NCI-H526 (cell line): Measurements from ENCODE around the gene CHST8.

Source experiments
- DNase-seq, 2 experiments: peaks; one replicate each; lab custom pipeline; 2025; lab: John Stamatoyannopoulos, UW

The CHST8 gene

DNA sequence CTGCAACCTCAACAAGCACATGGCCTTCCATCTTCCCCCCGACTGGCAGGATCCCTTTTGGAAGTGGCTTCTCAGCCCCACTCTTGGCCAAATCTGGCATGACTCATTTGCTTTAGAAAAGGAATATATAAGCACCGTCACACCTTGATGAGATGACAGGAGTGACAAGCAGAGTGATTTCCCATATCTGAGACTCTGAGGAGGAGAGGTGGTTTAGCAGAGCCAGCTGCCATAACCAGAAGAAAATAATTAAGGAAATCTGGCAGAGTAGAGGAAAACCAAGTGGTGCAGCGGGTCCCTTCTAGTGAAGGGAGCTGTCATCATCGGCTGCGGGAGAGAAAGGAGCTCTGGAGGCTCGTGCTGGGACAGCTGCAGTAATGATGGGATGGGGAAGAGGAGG, 147.5 kb downstream of the CHST8 start:
- no peak for DNase-seq

DNA sequence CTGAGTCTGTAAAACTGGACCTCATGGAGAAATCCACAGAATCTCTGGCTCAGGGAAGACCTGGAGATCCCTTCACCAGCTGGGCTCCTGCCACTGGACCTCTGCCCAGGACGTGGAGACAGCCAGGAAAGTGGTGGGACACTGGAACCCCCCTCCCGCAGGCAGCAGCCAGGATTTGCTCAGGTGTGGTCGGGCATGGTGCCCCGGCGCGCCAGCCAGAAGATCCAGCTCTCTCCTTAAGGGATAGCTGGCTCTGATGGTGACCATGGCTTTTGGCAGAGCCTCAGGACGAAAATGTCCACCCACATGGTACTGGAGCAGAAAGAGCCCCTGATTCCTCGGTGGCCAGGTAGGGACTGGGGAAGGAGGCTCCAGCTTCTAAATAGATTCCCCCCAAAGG, 148.4 kb downstream of the CHST8 start:
- DNase-seq: no peak

DNA sequence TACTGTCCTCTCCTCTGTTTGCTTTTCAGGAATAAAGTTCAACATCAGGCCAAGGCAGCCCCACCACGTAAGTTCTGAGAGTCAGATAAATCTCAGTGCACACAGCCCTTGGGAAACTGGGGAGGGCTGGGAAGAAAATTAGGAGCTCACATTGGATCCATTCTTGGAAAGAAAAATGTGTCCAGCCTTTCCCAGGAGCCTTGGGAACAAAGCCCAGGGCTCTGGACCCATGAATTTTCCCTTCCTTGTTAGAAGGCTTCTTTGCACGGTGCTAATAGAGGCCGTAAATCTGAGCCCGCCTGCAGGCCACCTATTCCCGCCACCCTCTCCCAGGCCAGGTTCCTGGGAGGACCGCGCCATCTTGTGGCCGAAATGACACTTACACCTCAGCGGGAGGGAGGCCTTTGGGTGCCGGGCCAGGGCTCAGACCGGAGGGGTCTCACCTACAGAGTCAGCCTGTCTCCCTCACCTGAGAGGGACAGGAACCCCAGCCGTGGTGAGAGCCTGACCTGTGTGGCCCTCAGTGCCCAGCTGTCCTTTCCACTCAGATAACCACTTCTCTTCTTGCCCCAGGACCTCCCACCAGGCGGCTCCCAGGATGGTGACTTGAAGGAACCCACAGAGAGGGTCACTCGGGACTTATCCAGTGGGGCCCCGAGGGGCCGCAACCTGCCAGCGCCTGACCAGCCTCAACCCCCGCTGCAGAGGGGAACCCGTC, 149.8 kb downstream of the CHST8 start:
- DNase-seq: peak; percentile 58 to 95

DNA sequence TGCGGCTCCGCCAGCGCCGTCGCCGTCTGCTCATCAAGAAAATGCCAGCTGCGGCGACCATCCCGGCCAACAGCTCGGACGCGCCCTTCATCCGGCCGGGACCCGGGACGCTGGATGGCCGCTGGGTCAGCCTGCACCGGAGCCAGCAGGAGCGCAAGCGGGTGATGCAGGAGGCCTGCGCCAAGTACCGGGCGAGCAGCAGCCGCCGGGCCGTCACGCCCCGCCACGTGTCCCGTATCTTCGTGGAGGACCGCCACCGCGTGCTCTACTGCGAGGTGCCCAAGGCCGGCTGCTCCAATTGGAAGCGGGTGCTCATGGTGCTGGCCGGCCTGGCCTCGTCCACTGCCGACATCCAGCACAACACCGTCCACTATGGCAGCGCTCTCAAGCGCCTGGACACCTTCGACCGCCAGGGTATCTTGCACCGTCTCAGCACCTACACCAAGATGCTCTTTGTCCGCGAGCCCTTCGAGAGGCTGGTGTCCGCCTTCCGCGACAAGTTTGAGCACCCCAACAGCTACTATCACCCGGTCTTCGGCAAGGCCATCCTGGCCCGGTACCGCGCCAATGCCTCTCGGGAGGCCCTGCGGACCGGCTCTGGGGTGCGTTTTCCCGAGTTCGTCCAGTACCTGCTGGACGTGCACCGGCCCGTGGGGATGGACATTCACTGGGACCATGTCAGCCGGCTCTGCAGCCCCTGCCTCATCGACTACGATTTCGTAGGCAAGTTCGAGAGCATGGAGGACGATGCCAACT, 150.5 kb downstream of the CHST8 start:
- no peak for DNase-seq

DNA sequence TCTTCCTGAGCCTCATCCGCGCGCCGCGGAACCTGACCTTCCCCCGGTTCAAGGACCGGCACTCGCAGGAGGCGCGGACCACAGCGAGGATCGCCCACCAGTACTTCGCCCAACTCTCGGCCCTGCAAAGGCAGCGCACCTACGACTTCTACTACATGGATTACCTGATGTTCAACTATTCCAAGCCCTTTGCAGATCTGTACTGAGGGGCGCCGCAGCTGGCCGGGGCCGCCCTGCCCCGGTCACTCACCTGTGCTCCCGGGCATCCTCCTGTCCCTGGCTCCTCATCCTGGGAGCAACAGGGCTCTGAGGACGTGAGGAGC, 151.1 kb downstream of the CHST8 start:
- DNase-seq: no peak

DNA sequence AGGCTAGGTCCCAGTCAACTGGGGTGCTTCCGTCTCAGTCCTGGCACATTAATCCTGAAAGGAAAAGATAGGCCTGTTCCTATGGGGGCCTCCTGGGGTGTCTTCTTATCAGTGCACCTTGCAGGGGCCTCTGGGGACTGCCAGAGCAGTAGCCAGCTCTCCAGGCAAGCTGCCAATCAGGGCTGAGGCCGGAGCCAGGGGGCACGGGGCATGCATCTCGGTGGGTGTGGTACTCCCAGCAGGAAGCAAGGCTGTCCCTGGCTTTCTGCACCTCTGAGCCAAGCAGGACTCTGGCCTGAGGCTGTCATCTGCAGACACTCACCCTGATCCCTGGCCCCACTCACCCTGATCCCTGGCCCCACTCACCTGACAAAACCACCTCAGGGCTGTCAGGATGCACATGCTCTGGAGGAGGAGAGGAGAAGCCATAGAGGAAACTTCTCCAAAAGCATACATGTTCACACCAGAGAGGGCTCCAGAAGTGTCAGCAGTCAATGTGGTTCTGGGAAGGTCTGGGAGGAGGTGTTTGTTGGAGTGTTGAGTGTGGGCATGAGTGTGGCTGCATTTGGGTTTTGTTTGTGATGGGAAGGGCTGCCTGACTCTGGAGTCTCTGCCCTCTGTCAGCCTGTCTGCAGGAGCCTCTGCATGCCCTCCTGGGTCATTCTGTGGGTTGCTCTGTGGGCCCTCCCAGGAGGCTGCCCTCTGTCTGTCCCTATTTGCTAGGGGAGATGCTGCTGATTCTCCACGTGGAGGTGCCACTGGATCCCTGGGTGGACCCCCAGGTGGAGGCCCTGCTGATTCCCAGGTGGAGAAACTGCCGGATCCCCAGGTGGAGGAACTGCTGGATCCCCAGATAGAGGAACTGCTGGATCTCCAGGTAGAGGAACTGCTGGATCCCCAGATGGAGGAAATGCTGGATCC, 152.2 kb downstream of the CHST8 start:
- DNase-seq: no peak

DNA sequence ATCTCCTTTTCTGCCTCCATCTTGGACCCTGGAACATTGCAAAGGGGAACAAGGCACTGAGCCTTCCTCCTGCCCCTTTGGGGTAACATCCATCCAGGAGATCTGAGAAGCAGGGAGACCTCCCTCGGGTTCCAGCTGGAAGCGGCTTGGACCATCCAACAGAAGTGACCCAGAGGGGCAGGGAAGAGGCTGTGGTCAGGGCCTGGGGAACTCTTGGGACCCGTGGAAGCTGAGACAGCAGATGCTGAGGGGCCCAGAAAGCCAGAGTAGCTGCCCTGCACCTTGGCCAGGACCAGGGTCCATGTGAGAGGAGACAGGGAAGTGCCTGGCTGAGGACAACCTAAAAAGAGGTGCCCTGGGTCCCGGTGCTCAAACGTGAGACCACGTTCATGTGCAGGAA, 153.0 kb downstream of the CHST8 start:
- DNase-seq: no peak

DNA sequence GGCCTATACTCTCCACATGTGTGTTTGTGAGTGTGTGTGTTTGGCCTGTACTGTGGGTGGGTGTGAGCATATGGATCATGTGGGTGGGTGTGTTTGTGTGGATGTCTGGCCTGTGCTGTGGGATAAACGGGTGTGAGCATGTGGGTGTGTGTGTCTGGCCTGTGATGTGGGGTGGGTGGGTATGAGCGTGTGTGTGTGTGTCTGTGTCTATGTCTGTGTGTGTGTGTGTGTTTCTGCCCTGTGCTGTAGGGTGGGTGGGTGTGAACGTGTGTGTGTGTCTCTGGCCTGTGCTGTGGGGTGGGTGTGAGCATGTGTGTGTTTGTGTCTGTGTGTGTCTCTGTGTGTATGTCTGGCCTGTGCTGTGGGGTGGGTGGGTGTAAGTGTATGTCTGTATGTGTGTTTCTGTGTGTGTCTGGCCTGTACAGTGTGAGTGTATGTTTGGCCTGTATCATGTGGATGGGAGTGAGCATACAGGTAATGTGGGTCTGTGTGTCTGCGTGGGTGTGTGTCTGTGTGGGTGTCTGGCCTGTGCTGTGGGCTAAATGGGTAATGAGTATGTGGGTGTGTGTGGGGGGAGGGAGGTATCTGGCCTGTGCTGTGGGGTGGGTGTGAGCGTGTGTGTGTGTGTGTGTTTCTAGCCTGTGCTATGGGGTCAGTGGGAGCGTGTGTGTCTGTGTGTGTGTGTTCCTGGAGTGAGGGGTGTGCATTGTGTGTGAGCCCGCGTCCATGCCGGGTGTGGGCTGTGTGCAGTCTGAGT, 154.2 kb downstream of the CHST8 start:
- no peak for DNase-seq

DNA sequence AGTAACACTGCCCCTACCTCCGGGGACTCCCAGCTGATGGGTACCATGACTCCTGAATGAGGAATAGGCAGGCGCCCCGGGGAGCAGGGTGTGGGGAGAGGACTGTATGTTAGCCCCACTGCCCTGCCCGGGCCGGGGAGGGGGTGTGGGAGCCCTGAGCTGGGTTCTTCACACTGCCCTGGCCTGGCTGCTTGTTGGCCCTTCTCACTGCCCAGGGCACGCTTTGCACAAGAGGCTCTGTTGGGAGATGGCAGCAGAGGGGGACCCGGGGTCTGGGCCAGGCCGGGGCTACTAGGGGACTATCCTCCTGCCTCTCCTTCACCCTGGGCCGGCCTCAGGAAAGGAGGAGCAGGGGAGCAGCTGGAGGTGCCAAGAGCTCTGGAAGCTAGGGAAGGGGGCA, 155.6 kb downstream of the CHST8 start:
- no peak for DNase-seq

DNA sequence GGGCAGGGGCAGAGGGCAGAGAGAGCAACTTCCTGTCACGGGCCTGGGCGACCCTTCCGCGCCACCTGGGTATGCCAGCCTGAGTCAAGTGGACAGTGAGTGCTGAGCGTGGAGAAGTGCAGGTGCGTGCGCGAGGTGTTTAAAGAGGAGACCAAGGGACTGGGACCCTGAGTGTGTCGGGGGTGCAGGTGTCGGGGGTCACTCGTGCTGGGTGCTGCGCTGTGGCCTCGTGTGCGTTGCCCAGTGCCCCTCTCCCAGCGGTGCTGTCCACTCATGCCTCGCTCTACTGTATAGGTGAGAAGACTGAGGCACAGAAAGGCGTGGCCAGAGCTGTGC, 156.0 kb downstream of the CHST8 start:
- peak; percentile 45 to 62 for DNase-seq

DNA sequence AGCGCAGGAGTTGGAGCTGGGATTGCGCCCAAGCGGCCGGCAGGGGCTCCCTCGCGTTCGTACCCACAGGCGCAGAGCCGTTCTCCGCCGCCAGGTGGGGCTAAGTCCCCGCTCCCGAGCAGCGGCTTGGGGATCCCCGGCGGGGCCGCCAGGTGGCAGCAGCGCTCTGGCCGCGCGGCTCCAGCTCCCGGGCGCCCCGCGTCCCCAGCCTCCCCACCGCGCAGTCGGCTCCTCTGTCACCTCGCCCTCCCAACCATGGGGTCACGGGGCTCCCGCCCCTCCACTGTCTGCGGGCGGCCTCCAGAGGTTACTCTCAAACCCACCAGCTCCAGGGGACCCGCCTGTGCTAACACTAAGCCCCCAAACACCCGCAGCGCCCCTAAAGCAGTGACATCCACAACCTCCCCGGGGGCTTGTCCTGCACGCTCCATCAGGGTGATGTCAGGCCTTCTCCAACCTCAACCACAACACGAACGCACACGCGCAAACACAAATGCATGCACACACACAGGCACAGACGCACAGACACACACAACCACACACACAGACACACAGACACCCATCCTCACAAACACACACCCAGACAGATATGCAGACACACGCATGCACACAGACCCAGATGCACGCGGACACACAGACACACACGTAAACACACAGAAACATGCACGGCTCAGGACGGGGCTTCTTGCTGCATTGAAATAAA, 156.5 kb downstream of the CHST8 start:
- DNase-seq: peak; percentile 52 to 92

DNA sequence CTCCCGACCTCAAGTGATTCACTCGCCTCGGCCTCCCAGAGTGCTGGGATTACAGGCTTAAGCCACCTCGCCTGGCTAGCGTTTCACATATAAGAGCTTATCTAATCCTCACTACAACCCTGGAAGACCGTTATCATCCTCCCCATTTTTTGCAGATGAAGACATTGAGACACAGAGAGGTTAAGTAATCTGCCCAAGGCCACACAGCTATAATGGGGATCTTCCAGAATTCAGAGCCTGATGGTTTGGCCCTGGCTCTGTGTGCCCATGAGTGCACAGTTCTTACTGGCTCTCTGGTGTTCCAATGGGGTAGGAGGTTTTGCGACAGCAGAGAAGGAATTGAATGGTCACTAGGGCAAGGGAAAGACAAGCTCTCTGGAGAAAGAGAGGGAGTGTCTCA, 158.1 kb downstream of the CHST8 start:
- DNase-seq: no peak

DNA sequence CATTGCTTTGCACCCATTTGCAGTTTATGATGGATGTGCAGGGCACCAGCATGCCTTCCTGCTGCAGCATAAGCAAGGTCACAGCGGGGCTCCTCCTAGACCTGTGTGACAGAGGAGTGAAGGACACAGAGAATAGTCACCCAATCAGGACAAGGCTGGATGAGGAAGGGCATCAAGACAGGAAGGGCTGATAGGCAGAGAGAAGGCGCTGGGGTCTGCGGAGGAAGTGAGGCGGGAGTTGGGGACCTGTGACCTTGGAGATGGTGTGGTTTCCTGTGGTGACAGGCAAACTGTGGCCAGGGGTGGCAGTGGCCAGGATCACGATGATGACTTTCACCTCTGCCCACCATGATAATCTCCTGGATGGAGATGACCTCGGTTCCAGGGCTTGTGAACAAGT, 158.5 kb downstream of the CHST8 start:
- no peak for DNase-seq

DNA sequence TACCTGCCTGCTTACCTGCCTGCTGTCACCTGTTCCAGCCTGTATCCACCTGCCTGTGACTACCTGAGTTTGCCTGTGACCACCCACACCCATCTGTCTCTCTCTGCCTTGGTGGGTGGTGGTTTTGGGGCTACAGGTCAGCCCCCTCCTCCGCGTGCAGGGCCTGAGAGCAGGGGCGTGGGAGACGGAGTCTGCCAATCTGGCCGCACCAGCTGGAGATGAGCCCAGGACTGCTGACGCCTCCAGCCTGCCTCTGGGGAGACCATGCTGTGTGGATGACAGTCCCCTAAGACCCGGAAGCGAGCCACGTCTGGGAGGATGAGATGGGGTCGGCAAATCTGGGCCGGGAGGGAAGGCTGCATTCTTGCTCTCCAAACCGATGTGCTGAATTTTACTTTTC, 159.0 kb downstream of the CHST8 start:
- DNase-seq: no peak

DNA sequence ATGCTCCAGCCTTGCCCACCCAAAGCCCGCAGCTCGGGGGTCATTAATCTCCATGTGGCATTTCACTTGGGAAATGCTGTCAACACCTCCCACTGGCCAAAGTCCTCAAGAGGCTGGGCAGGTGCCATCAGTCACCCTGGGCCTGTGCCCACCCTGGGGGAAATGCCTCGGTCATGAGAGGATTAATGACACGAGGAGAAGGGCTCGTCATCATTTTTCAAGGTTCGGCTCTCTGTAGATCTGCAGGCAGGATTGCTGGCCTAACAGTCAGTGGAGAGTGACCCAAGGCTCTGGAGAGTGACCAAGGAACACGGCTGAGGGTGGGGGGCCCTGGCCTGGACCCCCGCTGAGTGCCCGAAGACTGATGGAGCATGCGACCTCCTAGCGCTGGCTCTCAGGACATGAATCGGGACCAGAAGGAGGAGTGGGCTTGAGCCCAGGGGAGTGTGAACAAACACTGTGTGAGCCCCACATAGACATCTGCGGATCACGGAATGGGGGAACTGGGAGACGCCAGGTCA, 159.7 kb downstream of the CHST8 start:
- DNase-seq: no peak

DNA sequence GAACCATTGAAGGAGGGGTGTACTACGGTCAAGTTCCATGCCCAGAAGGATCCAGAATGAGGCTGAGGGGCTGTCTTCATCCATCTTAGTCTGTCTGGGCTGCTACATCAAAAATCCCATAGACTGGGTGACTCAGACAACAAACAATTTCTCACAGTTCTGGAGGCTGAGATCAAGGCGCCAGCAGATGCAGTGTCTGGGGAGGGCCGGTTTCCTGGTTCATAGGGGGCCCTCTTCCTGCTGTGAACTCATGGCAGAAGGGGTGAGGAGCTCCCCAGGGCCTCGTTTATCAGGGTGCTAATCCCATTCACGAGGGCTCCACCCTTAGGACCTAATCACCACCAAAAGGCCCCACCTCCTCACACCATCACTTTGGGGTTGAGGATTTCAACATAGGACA, 160.2 kb downstream of the CHST8 start:
- DNase-seq: no peak

DNA sequence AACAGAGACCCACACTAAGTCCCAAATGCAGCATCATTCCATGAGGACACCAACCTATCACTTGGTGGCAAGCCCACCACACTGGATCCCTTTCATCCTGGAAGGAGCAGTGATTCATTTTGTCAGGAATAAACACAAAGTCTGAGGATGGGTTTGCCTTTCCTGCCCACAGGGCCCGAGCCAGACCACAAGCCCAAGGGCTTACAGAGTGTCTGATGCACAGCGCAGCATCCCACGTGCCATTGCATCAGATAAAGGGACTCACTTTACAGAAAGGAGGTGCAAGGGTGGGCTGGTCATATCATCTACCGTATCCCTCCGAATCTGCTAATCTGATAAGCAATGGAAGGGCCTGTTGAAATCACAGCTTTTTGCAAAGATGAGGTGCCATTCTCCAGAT, 162.7 kb downstream of the CHST8 start:
- DNase-seq: no peak

DNA sequence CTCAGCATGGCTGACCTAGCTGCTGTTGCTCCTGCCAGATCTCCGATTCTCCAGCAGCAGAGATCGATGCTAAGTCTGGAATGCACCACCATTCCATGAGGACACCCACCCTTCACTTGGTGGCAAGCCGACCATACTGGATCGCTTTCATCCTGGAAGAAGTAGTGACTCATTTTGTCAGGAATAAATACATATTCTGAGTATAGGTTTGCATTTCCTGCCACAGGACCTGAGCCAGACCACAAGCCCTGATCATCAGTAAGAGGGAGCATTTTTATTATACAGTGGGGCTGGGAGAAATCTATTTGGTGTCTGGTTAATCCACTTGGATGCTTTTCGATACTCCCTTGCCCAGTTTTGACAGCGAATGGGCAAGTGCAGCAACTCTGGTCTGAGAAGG, 164.0 kb downstream of the CHST8 start:
- DNase-seq: no peak

DNA sequence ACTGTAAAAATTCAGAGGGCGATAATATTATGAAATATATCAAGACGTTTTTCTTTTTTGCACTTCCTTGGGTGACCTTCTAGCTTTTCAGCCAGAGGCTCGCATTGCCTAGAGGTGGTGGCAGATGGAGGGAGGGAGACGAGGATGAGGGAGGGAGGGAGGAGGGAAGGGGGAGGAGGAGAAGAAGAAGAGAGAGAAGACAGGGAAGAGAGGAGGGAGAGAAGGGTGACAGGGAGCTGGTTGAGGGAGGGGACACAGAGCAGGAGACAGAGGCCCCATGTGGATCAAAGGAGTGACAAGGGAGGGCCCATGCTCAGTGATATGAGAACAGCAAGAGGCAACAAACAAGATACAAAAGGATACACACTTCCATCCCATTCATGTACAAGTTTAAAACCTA, 166.9 kb downstream of the CHST8 start:
- DNase-seq: no peak

DNA sequence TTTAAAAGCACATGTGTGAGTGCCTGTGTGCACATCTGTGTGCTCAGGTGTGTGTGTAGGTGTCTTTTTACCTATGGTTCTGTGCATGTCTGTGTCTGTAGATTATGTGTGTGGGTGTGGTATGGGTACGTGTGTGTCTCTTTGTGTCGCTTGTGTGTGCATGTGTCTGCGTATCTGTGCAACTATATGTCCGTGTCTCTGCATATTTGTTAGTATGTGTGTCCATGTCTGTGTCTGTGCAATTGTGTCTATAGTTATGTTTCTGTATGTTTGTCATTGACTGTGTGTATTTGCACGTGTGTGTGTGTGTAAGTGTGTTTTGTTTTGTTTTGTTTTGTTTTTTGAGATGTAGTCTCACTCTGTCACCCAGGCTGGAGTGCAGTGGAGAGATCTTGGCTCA, 167.6 kb downstream of the CHST8 start:
- no peak for DNase-seq

DNA sequence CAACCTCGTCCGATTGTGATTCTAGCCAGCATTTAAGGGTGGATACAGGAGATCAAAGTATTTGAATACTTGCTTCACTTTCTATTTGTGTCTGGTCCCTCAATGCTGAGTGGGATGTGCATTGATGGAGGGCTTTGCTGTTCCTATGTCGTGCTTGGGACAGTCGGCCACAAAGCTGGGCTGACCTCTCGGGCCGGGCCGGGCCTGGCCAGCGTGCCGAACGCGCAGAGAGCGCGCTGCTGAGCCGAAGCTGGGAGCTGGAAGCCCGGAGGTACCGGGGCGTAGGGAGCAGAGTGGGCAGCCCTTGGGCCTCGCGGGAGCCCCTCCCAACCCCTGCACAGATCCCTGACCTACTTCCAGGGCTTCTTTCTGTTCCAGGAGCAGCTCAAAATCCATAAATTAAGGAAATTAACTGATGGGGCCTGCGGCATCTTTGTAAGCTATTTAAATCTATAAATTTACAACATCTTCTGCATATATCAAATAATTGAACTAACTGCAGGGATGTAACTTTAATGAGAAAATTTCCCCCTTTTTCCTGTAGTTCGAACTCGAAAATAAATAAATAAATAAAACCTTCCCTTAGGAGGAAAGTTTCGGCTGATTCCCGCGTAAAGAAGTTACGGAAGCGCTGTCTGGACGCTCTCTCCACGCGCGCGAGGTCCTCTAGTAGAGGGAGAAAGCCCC, 173.1 kb downstream of the CHST8 start:
- DNase-seq: peak in 1 of 2 experiments; percentile 64
